GM21723 (cell line): ENCODE results near the gene THBD.
"Not testable (repeated sequence)": the region's sequence is repeated elsewhere in the genome, so short reads cannot be mapped to it uniquely, and the experiment has no call there.

Source experiments
- ATAC-seq: cut with Tn5 transposase; IDR thresholded peaks from one replicate; pipeline ENCODE4 v1.9.1; 2021; ENCODE audit warnings: mild to moderate bottlenecking, moderate library complexity; ENCODE audit not compliant: unreplicated experiment

Gene THBD

DNA sequence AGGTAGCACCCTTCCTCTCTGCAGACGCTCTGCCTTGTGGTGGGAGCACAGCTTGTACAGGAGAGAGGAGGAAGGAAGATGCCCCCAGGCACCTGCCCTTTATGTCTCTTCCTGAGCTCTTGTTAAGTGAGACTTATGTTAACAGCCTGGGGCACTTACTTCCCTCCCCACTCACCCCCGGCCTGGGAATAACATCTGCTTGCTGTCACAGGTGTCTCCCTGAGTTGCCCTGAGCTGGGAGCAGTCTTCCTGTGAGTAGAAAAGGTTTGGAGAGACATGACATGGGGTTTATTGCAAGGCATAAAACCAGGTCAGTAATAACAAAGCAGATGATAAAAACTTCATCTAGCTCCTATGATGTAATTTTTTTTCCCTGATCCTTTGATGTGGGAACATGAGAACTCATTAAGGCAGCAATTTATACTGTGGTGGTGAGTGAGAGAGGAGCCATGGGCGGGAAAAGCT lies 12.4 kb downstream of the THBD start:
- ATAC-seq: no peak

DNA sequence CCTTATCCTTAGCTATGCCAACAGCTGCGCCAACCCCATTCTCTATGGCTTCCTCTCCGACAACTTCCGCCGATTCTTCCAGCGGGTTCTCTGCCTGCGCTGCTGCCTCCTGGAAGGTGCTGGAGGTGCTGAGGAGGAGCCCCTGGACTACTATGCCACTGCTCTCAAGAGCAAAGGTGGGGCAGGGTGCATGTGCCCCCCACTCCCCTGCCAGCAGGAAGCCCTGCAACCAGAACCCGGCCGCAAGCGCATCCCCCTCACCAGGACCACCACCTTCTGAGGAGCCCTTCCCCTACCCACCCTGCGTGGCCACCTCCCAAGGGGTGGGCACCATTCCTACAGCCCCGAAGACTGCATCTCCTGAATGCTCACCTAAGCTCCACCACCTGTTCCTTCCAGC lies 13.1 kb downstream of the THBD start:
- no peak for ATAC-seq

DNA sequence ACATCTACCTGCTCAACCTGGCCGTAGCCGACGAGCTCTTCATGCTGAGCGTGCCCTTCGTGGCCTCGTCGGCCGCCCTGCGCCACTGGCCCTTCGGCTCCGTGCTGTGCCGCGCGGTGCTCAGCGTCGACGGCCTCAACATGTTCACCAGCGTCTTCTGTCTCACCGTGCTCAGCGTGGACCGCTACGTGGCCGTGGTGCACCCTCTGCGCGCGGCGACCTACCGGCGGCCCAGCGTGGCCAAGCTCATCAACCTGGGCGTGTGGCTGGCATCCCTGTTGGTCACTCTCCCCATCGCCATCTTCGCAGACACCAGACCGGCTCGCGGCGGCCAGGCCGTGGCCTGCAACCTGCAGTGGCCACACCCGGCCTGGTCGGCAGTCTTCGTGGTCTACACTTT lies 13.7 kb downstream of the THBD start:
- no peak for ATAC-seq

DNA sequence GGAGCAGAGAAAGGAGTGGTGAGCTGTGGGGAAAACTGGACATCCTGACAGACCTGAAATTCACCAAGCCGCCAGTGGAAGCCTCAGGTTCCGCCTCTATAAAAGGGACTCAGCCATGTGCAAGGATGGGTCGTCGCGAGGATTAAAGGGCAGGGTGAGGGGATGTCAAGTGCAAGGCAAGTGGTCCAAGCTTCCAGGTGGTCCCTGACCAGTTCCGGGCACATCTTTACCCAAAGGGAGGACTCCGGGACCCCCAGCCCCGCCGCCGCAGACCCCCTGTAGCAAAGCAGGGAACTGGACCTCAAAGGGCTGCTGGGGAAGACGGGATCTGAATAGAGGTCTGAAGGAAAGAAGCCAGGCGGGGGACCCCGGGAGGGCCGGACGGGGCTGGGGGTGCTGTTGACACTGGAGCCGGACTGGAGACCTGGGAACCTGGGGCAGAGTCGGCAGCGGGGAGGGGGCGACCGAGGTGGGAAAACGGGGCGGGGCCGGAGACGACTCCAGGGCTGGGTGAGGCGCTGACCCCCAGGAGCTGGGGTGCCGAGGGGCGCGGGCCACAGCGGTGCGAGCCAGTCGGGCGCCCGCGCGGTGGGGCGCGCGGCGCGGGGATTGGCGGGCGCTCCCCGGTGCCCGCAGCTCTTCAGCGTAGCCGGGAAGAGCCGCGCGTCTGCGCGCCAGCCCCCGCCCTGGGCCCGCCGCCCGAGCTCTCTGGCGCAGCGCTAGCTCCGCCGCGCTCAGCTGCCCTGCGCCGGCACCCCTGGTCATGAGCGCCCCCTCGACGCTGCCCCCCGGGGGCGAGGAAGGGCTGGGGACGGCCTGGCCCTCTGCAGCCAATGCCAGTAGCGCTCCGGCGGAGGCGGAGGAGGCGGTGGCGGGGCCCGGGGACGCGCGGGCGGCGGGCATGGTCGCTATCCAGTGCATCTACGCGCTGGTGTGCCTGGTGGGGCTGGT lies 14.5 kb downstream of the THBD start, which contains the start of gene SSTR4:
TSS of gene SSTR4 (plus strand) at position 592 of the 951 bp plus-strand sequence. CDS start at position 764, 172 bp downstream.
- ATAC-seq: no peak

DNA sequence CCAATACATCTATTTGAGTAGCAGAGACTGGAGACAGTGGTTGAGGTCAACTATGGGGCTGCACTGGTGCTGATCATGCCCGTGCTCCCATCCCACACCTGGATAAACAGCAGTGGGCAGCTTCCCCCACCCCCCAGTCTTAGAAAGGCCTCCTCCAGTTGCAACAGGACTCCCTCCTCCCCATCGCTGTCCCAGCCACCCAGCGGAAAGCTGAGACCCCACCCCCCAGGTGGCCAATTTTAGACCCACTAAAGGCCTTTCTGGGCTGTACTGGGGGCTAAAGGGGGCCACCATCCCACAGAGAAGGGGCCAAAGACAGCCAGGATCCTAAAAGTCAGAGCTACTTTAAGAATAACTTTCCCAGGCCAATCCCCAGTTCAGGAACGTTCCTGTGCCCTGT lies 15.6 kb downstream of the THBD start:
- ATAC-seq: no peak

DNA sequence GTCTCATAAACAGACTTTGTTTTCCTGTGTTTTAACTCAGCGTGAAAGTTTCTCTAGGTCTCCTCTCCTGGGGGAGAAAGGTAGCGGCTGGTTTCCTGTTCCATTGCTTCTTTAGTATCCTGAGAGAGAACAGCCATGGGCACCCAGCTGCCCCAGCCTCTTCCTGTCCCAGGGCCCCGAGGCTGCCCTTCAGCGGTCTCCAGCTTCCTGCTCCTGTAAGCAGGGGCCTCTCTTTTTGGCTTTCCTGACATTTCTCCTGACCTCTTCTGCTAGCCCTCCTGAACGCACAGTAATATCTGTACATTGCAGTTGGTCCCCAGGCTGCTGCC lies 16.8 kb downstream of the THBD start:
- ATAC-seq: no peak

DNA sequence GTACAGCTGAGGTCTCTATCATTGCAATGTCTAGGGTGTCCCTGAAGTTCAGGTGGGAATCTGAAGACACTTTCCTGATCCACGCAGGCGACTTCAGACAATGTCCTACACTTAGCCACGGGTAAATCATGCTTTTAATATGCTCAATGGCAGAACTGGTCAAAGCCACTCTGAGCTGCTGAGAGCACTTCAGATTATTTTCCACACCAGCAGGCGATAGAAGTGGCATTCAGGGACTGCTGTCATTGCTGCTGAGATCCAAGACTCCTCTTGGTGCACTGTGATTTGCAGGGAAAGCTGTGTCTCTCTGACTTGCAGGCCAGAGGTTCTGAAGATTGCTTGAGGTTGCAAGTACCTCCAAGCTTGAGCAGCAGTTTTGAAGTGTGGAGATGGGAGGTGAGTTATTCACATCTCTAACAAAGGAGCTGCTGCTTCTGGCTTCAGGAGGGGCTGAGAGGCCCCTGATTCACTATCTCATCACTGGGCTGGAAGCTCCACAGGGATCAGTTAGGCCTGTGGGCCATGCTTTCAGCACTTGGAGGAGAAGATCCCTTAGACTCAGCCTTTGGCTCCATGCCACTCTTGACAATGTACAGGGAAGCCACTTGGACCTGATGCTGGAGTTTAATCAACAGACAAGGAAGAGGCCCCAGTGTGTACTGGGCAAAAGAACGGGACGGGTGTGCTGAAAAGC lies 17.3 kb downstream of the THBD start:
- no peak for ATAC-seq

DNA sequence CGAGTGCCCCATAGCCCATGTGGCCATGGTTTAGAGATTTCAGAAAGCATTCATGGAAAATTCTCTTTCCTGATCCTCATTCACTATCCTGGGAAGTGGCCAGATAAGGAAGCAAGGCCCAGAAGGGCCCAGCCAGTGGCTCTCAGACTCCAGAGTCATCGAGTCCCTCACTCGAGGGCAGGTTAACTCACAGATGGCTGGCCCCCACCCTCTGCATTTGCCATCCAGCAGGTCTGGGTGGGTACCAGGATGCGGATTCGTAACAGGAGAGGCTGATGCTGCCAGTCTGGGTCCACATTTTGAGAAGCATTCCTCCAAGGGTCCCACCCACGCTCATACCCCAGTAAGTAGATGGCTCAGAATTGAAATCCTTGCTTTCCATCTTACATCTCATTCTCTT lies 18.1 kb downstream of the THBD start:
- ATAC-seq: no peak

DNA sequence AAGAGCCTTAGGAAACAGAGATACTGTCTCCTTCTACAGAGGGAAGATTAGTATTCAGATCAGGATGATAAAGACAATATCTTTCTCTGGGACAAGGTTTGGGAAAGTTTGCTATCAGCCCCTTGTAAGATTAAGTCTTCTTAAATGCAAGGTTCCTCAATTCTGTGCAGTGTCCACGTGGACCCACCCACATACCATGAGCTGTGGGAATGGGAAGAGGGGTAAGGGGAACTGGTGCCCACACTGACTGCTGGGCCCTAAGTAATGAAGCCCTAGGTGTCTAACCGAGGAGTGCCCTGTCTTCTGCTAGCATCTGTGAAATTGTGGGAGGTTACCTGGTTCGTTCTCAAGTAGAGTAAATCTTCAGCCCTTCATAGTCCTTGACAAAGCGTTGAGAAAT lies 20.1 kb downstream of the THBD start:
- no peak for ATAC-seq

DNA sequence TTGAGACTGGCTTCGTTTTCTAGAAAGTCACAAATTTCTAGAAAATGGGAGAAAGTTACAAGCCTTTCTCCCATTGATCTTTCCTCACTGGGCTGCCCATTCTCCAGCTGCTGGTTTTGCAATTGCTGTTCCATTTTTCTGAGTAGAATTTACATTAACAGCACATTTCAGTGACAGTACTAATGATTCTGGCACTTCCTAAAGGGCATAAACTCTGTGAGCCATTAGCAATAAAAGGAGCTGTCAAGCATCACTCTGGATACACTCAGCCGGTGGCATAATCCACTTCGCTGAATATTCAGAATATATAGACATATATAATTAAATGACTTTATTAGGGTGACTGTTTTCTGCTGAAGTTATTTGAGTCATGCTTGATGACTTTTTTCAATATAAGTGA lies 21.1 kb downstream of the THBD start:
- ATAC-seq: no peak

DNA sequence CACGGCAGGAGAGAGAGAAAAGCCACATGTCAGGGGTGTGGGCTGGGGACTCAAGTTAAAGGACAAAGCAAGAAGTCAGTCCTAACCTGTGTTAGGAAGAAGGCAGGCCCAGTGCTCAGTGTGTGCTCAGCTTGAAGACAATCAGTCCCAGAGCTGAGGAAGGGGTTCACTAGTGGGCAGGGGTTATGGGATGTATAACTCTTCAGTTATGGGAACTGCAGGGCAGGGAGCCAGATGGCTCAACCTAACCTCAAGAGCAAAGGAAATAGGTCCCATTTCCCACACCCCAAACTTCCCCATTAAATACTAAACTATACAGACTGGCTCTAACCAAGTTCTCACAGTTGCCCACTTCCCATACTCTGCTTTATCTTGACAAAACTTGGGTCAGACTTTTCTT lies 21.8 kb downstream of the THBD start:
- ATAC-seq: no peak

DNA sequence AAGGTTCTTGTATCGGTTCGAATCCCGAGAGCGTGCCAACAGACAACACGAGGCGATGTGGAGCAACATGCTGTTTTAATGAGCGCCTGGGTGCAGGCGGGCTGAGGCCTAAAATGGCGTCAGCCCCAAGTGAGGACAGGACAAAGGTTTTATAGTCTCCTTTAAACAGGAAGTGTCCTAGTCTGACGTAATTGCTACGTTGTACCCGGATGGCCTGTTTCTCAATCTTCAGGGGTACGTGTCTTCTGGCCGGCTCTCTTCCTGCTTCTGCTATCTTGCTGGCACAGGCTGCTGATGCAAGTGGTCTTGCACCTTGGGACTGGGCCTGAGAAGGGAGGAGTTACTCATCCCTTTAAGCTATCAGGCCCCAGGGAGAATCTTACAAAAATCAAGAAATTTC lies 24.0 kb downstream of the THBD start:
- not testable (repeated sequence) for ATAC-seq

DNA sequence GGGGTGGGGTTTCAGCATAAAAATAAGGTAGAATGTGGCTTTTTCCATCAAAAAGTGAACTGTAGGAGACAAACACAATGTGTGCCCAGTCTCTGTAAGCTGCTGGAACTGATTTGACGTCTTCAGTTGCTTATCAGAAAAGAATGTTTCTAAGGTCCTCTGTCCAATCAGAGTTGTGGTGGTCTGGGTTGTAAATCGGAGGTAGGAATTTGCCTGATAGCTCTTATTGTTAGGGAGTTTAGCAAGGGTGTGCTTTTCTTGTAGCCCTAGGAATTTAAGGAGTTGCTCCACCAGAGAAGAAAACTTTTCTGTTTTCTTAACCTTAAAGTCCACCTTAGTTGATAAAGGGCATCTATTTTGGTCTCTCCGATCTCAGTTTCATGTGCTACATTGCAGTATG lies 24.8 kb downstream of the THBD start:
- no peak for ATAC-seq

DNA sequence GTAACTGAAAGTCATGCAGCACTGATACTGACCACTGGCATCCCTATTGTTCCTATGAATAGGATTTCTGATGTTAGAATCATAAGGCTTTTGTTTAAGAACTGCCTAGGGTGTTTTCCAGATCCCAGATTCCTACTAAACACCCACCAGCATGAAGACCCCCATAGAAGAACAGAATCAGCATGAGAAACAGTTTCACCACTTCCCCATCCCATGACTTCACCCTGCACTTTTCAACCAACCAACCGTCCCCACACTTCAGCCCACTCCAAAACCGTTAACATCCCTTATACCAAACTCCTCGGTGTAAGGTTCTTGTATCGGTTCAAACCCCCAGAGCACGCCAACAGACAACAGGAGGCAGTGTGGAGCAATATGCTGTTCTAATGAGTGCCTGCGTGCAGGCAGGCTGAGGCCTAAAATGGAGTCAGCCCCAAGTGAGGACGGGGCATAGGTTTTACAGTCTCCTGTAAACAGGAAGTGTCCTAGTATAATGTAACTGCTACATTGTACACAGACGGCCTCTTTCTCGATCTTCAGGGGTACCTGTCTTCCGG lies 25.8 kb downstream of the THBD start:
- ATAC-seq: no peak

DNA sequence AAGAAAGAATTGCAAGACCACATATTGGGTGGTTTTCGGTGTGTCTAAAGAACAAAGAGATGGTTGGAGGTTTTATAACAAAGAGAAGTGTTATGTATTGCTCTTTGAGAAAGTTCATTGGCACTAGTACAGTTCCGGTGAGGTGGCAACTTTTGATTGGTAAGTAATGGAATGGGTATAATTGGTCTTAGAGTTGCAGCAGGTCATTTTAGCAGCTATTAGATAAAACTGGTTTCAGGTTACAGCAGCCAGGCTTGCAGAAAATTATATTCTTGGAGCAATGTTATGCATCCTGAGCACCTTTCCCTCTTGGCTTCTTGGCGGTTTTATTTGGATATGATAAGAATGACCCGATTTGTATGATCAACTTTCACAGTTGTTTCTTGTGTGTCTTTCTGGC lies 26.6 kb downstream of the THBD start:
- no peak for ATAC-seq

DNA sequence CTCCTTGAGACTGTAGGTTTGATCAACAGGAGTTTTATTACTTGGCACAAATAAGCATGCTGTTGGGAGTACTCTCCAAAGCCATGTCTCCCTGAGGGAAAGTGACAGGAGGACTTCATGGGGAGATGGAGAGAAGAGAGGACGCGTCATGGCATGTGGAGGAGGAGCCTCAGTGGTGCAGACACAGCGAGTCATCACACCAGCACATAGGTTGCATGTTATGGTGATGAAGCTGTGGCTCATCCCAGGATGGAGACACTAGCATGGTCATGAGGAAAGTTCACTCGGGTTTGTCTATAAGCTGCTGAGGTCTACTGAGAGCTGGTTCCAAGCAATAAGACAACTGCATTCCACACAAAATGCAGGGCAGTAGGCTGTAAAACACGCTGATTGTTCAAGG lies 27.5 kb downstream of the THBD start:
- ATAC-seq: no peak

DNA sequence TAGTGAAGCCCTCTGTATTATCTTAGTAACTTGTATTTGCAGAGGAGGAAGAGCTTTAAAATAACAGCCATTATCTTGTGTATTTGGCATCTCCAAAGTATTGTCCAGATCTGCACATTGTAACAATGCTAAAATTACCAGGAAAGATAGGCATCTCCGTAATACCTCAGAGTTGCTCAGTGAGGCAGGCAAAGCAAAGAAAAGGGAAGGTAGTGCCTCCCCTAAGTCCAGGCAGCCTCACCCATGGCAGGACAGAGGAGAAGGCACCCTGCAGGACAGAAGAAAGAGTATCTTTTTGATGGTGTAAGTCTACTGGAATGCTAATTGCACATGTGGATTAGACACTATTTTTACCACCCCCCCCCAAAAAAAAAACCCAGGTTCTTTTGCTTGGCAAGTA lies 27.9 kb downstream of the THBD start:
- no peak for ATAC-seq

DNA sequence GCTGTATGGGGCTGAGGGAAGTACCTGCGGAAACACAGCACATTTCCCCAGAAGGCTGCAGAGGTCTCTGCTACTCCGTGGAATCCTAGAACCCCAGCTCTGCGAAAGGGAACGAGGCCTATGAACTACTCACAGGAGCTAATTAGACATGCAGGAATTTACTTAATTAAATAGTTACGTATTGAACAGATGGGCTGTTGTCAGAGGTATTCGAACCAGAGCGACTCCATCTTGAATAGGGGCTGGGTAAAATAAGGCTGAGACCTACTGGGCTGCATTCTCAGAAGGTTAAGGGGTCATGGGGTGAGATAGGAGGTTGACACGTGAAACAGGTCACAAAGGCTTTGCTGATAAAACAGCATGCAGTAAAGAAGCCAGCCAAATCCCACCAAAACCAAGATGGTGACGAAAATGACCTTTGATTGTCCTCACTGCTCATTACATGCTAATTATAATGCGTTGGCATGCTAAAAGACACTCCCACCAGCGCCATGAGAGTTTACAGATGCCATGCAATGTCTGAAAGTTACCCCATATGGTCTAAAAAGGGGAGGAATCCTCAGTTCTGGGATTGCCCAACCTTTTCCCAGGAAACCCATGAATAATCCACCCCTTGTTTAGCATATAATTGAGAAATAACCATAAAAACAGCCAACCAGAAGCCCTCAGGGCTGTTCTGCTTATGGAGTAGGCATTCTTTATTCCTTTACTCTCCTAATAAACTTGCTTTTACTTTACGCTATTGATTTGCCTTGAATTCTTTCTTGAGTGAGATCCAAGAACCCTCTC lies 29.0 kb downstream of the THBD start:
- ATAC-seq: no peak

DNA sequence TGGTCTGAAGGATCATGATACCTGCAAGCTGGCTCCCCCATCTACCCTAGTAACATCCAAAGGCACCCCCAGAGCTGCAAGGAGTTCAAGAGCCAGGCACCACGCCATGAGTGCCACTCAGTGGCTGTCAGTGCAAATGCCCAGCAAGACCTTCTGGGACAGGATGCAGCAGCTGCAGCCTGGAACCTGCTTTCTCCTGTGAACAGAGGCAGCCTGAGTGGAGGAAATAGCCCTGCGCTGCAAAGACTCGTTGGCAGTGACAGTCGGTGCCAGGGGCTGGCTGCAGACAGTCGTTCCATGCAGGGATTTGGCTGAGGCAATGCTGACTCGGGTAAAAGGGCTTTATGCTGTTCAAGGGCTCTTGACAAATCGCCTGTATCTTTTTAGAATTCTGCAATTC lies 30.1 kb downstream of the THBD start:
- no peak for ATAC-seq

DNA sequence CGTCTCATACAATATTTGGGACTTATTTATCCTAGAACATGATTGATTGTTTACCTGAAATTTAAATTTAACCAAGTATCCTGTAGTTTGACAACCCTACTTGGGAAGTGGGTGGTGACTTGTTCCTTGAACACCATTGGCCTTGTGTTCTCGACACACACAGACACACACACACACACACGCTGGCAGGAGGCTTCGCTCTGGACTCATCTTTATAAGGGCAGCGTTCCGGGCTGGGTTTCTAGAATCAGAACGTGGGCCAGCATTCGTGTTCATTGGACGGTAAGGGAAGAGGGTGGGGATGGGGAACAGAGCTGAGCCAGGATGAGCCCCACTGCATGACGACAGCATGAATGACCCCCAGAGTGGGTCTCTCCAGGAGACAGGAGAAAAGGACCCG lies 30.5 kb downstream of the THBD start:
- ATAC-seq: no peak

DNA sequence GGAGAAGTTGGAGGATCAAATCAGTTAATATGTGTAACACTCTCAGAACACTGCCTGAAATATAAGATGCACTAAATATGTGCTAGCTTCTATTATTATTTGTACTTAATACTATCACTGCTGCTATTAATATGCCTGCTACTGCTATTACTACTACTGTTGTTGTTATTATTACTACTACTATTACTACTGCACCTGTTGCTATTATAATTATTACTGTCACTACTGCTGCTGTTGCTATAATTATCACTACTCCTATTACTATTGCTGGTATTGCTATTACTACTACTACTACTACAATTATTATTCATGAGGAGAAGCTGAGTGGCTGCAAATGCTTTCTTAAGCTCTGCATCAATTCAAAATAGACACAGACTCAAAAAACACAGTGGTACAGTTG lies 31.0 kb downstream of the THBD start:
- no peak for ATAC-seq
